HFFc6 (cell line): ENCODE data around the gene TMEM178B. TPM values are rescaled to one million over a fixed set of nuclear protein-coding genes. Genes with fewer than 3 reads are reported as not detected.

Experiments used
- DNase-seq: peaks from one replicate; pipeline ENCODE4 v3.0.0-alpha.2; 2018
- H3K27ac Mint-ChIP-seq: 2 replicates; pipeline ENCODE4 v1.8.0; 2020; ENCODE audit warnings: mild to moderate bottlenecking, mixed read lengths
- H3K27me3 Mint-ChIP-seq: 2 replicates; pipeline ENCODE4 v1.8.0; 2021; ENCODE audit warnings: mild to moderate bottlenecking, moderate library complexity, mixed read lengths; ENCODE audit not compliant: insufficient read depth
- H3K36me3 Mint-ChIP-seq: 2 replicates; pipeline ENCODE4 v1.8.0; 2021; ENCODE audit warnings: low read depth, mixed read lengths
- H3K4me1 Mint-ChIP-seq: 2 replicates; pipeline ENCODE4 v1.8.0; 2020; ENCODE audit warnings: low read depth, mixed read lengths
- H3K4me3 Mint-ChIP-seq: 2 replicates; pipeline ENCODE4 v1.8.0; 2020; ENCODE audit warnings: mild to moderate bottlenecking, moderate library complexity, mixed read lengths
- H3K9me3 Mint-ChIP-seq: 2 replicates; pipeline ENCODE4 v1.8.0; 2020; ENCODE audit warnings: mild to moderate bottlenecking, mixed read lengths
- total RNA-seq, 6 experiments: library from RNA; stranded (reverse); fragmentation: NEBNext Ultra II Directional; extraction: Animal tissue kit (Norgen Biotek cat#: 25700); gene quantifications; 2 replicates in 1 of 6; 3 replicates in 5 of 6; pipeline ENCODE4 v1.2.3, GENCODE V29; 2021
- TF ChIP-seq, protein P1 (sequence below): fragments of 200-600 bp; sonication (generic); IDR thresholded peaks from 2 replicates; pipeline ENCODE4 v1.5.0; 2021; ENCODE audit warnings: antibody characterized with exemption, mild to moderate bottlenecking

TMEM178B gene
- total RNA-seq, 6 experiments from 2014 or later, result 2.8 to 8.4 (median 6.6) TPM

DNA sequence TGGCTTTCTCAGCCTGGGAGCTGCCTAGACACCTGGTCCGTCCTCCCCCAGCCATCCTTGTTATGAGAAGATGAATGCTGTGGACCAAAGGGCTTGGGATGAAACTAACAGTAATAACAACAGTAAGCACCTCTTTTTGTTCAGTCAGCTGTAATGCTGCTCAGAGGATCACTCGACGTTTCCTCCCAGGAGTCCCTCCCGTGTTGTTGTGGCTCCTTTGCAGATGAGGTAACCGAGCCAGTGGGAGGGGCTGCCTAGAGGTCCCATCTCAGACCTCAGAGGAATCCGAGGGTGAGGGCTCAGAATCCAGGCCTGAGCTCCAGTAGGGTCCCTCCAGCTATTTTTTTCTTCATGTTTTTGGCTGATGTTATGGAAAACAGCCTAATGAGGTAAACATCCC lies 145.1 kb downstream of the TMEM178B start:
- Mint-ChIP-seq H3K27ac (no peak overlapping the region), H3K27me3 (no peaks in the 10 kb centered on the region; the same call in 1 of the 2 replicates), H3K4me3 (no peak overlapping the region), H3K9me3 (peaks cover 11% of the 10 kb centered on the region), H3K36me3 (no peaks in the 10 kb centered on the region), H3K4me1 (no peaks in the 10 kb centered on the region; the same call in 1 of the 2 replicates)
- DNase-seq, result no peak
- TF ChIP-seq, protein P1, sequence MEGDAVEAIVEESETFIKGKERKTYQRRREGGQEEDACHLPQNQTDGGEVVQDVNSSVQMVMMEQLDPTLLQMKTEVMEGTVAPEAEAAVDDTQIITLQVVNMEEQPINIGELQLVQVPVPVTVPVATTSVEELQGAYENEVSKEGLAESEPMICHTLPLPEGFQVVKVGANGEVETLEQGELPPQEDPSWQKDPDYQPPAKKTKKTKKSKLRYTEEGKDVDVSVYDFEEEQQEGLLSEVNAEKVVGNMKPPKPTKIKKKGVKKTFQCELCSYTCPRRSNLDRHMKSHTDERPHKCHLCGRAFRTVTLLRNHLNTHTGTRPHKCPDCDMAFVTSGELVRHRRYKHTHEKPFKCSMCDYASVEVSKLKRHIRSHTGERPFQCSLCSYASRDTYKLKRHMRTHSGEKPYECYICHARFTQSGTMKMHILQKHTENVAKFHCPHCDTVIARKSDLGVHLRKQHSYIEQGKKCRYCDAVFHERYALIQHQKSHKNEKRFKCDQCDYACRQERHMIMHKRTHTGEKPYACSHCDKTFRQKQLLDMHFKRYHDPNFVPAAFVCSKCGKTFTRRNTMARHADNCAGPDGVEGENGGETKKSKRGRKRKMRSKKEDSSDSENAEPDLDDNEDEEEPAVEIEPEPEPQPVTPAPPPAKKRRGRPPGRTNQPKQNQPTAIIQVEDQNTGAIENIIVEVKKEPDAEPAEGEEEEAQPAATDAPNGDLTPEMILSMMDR, result no peak

- Mint-ChIP-seq H3K27ac (no peak overlapping the region), H3K36me3 (no peaks in the 10 kb centered on the region), H3K27me3 (no peaks in the 10 kb centered on the region; the same call in 1 of the 2 replicates), H3K4me1 (no peaks in the 10 kb centered on the region; the same call in 1 of the 2 replicates), H3K4me3 (no peak overlapping the region), H3K9me3 (peaks cover 11% of the 10 kb centered on the region)
- TF ChIP-seq, protein P1, result peak; percentile 55
- no peak for DNase-seq
Observed at GRCh38 chr7:141220263-141220880, 146.5 kb downstream of the TMEM178B start.

DNA sequence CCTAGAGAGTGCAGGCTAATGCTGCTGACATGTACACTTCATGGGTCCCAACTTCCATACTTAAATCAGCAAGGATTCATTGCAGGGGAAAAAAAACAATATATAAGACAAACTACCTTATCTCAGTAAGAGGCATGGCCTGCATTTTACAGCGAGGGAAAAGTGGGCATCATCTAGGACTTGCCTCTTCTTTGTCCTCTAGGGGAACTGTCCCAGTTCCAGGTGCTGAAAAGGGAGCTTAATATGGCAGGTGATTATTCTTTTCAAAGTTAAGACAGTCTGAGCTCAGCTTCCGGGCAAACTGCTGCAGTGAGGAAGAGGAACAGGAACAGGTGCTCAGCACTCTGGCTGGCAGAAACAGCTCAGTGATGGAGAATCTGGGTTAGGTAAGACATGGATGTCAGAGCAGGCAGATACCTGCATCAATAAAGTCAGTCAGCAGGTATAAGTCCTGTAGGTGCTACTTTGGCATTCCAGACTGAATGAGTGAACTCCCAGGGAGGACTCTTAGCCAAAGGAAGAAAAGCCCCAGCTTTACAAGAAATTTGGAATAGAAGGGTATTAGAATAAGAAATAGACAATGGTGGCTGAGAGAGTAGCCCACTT lies 147.2 kb downstream of the TMEM178B start:
- H3K27ac Mint-ChIP-seq, result no peak overlapping the region
- peaks cover 8% of the 10 kb centered on the region for H3K9me3 Mint-ChIP-seq
- no peaks in the 10 kb centered on the region for H3K36me3 Mint-ChIP-seq
- H3K4me3 Mint-ChIP-seq, result no peak overlapping the region
- H3K27me3 Mint-ChIP-seq, result no peaks in the 10 kb centered on the region; the same call in 1 of the 2 replicates
- no peaks in the 10 kb centered on the region; the same call in 1 of the 2 replicates for H3K4me1 Mint-ChIP-seq
- TF ChIP-seq, protein P1, result no peak
- no peak for DNase-seq

- H3K4me1 Mint-ChIP-seq, result no peaks in the 10 kb centered on the region
- H3K27ac Mint-ChIP-seq, result no peak overlapping the region
- TF ChIP-seq, protein P1, result no peak
- H3K9me3 Mint-ChIP-seq, result no peaks in the 10 kb centered on the region
- H3K4me3 Mint-ChIP-seq, result no peak overlapping the region
- no peaks in the 10 kb centered on the region; the same call in 1 of the 2 replicates for H3K27me3 Mint-ChIP-seq
- no peak for DNase-seq
- H3K36me3 Mint-ChIP-seq, result no peaks in the 10 kb centered on the region
Observed at GRCh38 chr7:141225916-141226618, 152.2 kb downstream of the TMEM178B start.

- no peaks in the 10 kb centered on the region for H3K27me3 Mint-ChIP-seq
Observed at GRCh38 chr7:141227454-141227853, 153.6 kb downstream of the TMEM178B start.

More at GRCh38 chr7:141227454-141227853, 153.6 kb downstream of the TMEM178B start:
- TF ChIP-seq, protein P1, result no peak
- Mint-ChIP-seq H3K4me3 (no peak overlapping the region), H3K27ac (no peak overlapping the region), H3K36me3 (no peaks in the 10 kb centered on the region), H3K9me3 (no peaks in the 10 kb centered on the region), H3K4me1 (no peaks in the 10 kb centered on the region)
- DNase-seq, result no peak
